Hematopoietic multipotent progenitor cell treated with erythropoietin and hydrocortisone succinate and interleukin-3 and kit ligand, for 17 days (in vitro differentiated cells): Measurements from ENCODE around the gene EML6.

Source experiments
- DNase-seq: peaks from one replicate; pipeline ENCODE4 v3.0.0-alpha.2; 2015; ENCODE audit warnings: low spot score

Gene EML6

GRCh38 chr2:54914637-54915036 is 191.2 kb downstream of the EML6 start:
- no peak for DNase-seq

GRCh38 chr2:54915101-54915500 is 191.6 kb downstream of the EML6 start:
- no peak for DNase-seq

- DNase-seq, result no peak
Observed at GRCh38 chr2:54916637-54917036, 193.2 kb downstream of the EML6 start.

- no peak for DNase-seq
Observed at GRCh38 chr2:54918647-54919280, 195.3 kb downstream of the EML6 start.

GRCh38 chr2:54920660-54921059 is 197.2 kb downstream of the EML6 start:
- DNase-seq, result no peak

- DNase-seq, result no peak
Observed at GRCh38 chr2:54924121-54924520, 200.7 kb downstream of the EML6 start.

- no peak for DNase-seq
Observed at GRCh38 chr2:54925022-54925421, 201.6 kb downstream of the EML6 start.

GRCh38 chr2:54927085-54927750 is 203.8 kb downstream of the EML6 start:
- DNase-seq, result no peak

- DNase-seq, result no peak
Observed at GRCh38 chr2:54927751-54928615, 204.5 kb downstream of the EML6 start.

GRCh38 chr2:54928719-54929118 is 205.3 kb downstream of the EML6 start:
- DNase-seq, result no peak

GRCh38 chr2:54931473-54931872 is 208.0 kb downstream of the EML6 start:
- no peak for DNase-seq

- no peak for DNase-seq
Observed at GRCh38 chr2:54935389-54935788, 211.9 kb downstream of the EML6 start.

- DNase-seq, result no peak
Observed at GRCh38 chr2:54936766-54937165, 213.3 kb downstream of the EML6 start.

GRCh38 chr2:54939446-54940118 is 216.1 kb downstream of the EML6 start:
- DNase-seq, result no peak

- no peak for DNase-seq
Observed at GRCh38 chr2:54940723-54941122, 217.3 kb downstream of the EML6 start.

- DNase-seq, result no peak
Observed at GRCh38 chr2:54941248-54941984, 218.0 kb downstream of the EML6 start.

- DNase-seq, result no peak
Observed at GRCh38 chr2:54942373-54942772, 218.9 kb downstream of the EML6 start.

- DNase-seq, result no peak
Observed at GRCh38 chr2:54944724-54945326, 221.4 kb downstream of the EML6 start.

- no peak for DNase-seq
Observed at GRCh38 chr2:54945391-54946219, 222.1 kb downstream of the EML6 start.

- DNase-seq, result no peak
Observed at GRCh38 chr2:54946220-54946805, 222.9 kb downstream of the EML6 start.
